Activated T-cell treated with anti-CD3 and anti-CD28 coated beads for 1 hour (primary cell): ENCODE data around the gene LRRN4.

Source experiments
- DNase-seq: peaks from one replicate; pipeline ENCODE4 v3.0.0-alpha.2; 2020; ENCODE audit warnings: low read depth

Gene LRRN4

GRCh38 chr20:6053776-6054688 lies at the start of gene LRRN4:
Gene LRRN4, minus strand, starts transcription at chr20:6054060. Its CDS starts 1,261 bp downstream, at chr20:6052799.
- no peak for DNase-seq

GRCh38 chr20:6103301-6103700 lies 49.4 kb upstream of the LRRN4 start:
- DNase-seq: no peak

GRCh38 chr20:6101346-6101745 lies 47.5 kb upstream of the LRRN4 start:
- DNase-seq: no peak

- DNase-seq: no peak
Measured at GRCh38 chr20:6100246-6100645, 46.4 kb upstream of the LRRN4 start.

- no peak for DNase-seq
Measured at GRCh38 chr20:6099819-6100218, 46.0 kb upstream of the LRRN4 start.

GRCh38 chr20:6095409-6095808 lies 41.5 kb upstream of the LRRN4 start:
- no peak for DNase-seq

- no peak for DNase-seq
Measured at GRCh38 chr20:6094565-6094964, 40.7 kb upstream of the LRRN4 start.

GRCh38 chr20:6094063-6094462 lies 40.2 kb upstream of the LRRN4 start:
- DNase-seq: no peak

GRCh38 chr20:6091661-6092060 lies 37.8 kb upstream of the LRRN4 start:
- no peak for DNase-seq

GRCh38 chr20:6086868-6087267 lies 33.0 kb upstream of the LRRN4 start:
- DNase-seq: no peak

GRCh38 chr20:6083926-6084325 lies 30.1 kb upstream of the LRRN4 start:
- no peak for DNase-seq

GRCh38 chr20:6081236-6081635 lies 27.4 kb upstream of the LRRN4 start:
- DNase-seq: no peak

GRCh38 chr20:6079016-6079415 lies 25.2 kb upstream of the LRRN4 start:
- DNase-seq: no peak

GRCh38 chr20:6075428-6076219 lies 21.8 kb upstream of the LRRN4 start:
- no peak for DNase-seq

- no peak for DNase-seq
Measured at GRCh38 chr20:6074784-6075183, 20.9 kb upstream of the LRRN4 start.

GRCh38 chr20:6074145-6074561 lies 20.3 kb upstream of the LRRN4 start:
- DNase-seq: no peak

- DNase-seq: no peak
Measured at GRCh38 chr20:6070829-6071695, 17.2 kb upstream of the LRRN4 start.

GRCh38 chr20:6069669-6070068 lies 15.8 kb upstream of the LRRN4 start:
- no peak for DNase-seq

- DNase-seq: no peak
Measured at GRCh38 chr20:6067763-6068318, 14.0 kb upstream of the LRRN4 start.

- DNase-seq: no peak
Measured at GRCh38 chr20:6066582-6066981, 12.7 kb upstream of the LRRN4 start.

- no peak for DNase-seq
Measured at GRCh38 chr20:6061544-6061943, 7.7 kb upstream of the LRRN4 start.

- DNase-seq: no peak
Measured at GRCh38 chr20:6060213-6060612, 6.4 kb upstream of the LRRN4 start.
